Upper lobe of left lung (tissue), 4 donors: ENCODE measurements around the gene CDCP2.

Experiments
- CTCF ChIP-seq, 6 experiments: fragments of 450-650 bp in 4 of 6; fragments of 200-600 bp in 2 of 6; sonication (generic) in 2 of 6; IDR thresholded peaks; one replicate each; pipeline ENCODE4 v1.5.1; 2016 to 2019; ENCODE audit warnings: antibody characterized with exemption in 6 of 6
- POLR2A ChIP-seq, 4 donors: fragments of 450-650 bp; IDR thresholded peaks; one replicate each; pipeline ENCODE4 v1.5.1; 2016 to 2017; ENCODE audit warnings: antibody characterized with exemption in 4 of 4, mild to moderate bottlenecking in 2 of 4

GRCh38 chr1:54149734-54150133 is 3.1 kb downstream of the CDCP2 start:
- TF ChIP-seq CTCF (IDR thresholded peaks at IDR 0.05) (no peak), POLR2A (IDR thresholded peaks at IDR 0.05) (no peak)
